Skin epidermis (tissue), 12 donors: Measurements from ENCODE around the gene GALNT9.
"Not testable (repeated sequence)": the region's sequence is repeated elsewhere in the genome, so short reads cannot be mapped to it uniquely, and the experiment has no call there.

ENCODE experiments used
- H3K27ac ChIP-seq, 21 experiments: fragments of 200-600 bp; sonication (generic) in 11 of 21; one replicate each; pipeline ENCODE4 v1.5.0; 2020; ENCODE audit warnings: mild to moderate bottlenecking in 3 of 21, inconsistent platforms in 2 of 21, moderate library complexity in 2 of 21
- H3K4me3 ChIP-seq, 7 experiments: fragments of 200-600 bp; sonication (generic) in 2 of 7; one replicate each; pipeline ENCODE4 v1.5.0; 2020; ENCODE audit warnings: inconsistent platforms in 2 of 7, mild to moderate bottlenecking in 2 of 7, moderate library complexity in 1 of 7

The GALNT9 gene

GRCh38 chr12:132196873-132197390 is 132.5 kb downstream of the GALNT9 start:
- Histone ChIP-seq H3K27ac (no peak overlapping the region), H3K4me3 (no peak overlapping the region)

GRCh38 chr12:132196038-132196872 is 133.1 kb downstream of the GALNT9 start:
- Histone ChIP-seq H3K4me3 (no peak overlapping the region), H3K27ac (no peak overlapping the region)

- not testable (repeated sequence) for H3K27ac ChIP-seq, H3K4me3 ChIP-seq
These were observed 134.1 kb downstream of the GALNT9 start for GRCh38 chr12:132195242-132195641.

- Histone ChIP-seq H3K4me3 (no peak overlapping the region), H3K27ac (no peak overlapping the region)
These were observed 134.8 kb downstream of the GALNT9 start for GRCh38 chr12:132194556-132194955.

- Histone ChIP-seq H3K4me3 (no peak overlapping the region), H3K27ac (no peak overlapping the region)
These were observed 135.3 kb downstream of the GALNT9 start for GRCh38 chr12:132194056-132194455.

GRCh38 chr12:132191715-132192553 is 137.5 kb downstream of the GALNT9 start:
- H3K4me3 ChIP-seq = no peak overlapping the region

GRCh38 chr12:132190834-132191500 is 138.4 kb downstream of the GALNT9 start:
- no peak overlapping the region for H3K27ac ChIP-seq

More at GRCh38 chr12:132191715-132192553, 137.5 kb downstream of the GALNT9 start:
- H3K27ac ChIP-seq = no peak overlapping the region

GRCh38 chr12:132190012-132190755 is 139.2 kb downstream of the GALNT9 start:
- peak overlapping the region in 16 of 21 experiments; percentile 3 to 84 (median 55) for H3K27ac ChIP-seq
- peak overlapping the region; percentile 35 to 56 (median 44) for H3K4me3 ChIP-seq

More at GRCh38 chr12:132190834-132191500, 138.4 kb downstream of the GALNT9 start:
- H3K4me3 ChIP-seq = no peak overlapping the region

GRCh38 chr12:132189378-132190011 is 139.9 kb downstream of the GALNT9 start:
- Histone ChIP-seq H3K4me3 (peak overlapping the region; percentile 35 to 56 (median 44)), H3K27ac (peak overlapping the region in 17 of 21 experiments; percentile 18 to 84 (median 56))

- peak overlapping the region; percentile 35 to 56 (median 44) for H3K4me3 ChIP-seq
- H3K27ac ChIP-seq = peak overlapping the region in 16 of 21 experiments; percentile 2 to 84 (median 54)
These were observed 140.5 kb downstream of the GALNT9 start for GRCh38 chr12:132188916-132189325.

- H3K4me3 ChIP-seq = peak overlapping the region in 2 of 7 experiments; percentile 52 to 56
These were observed 140.9 kb downstream of the GALNT9 start for GRCh38 chr12:132188451-132188901.

GRCh38 chr12:132187646-132188450 is 141.5 kb downstream of the GALNT9 start:
- Histone ChIP-seq H3K27ac (no peak overlapping the region), H3K4me3 (no peak overlapping the region)

More at GRCh38 chr12:132188451-132188901, 140.9 kb downstream of the GALNT9 start:
- no peak overlapping the region for H3K27ac ChIP-seq

GRCh38 chr12:132186857-132187620 is 142.3 kb downstream of the GALNT9 start:
- H3K4me3 ChIP-seq = no peak overlapping the region
- H3K27ac ChIP-seq = peak overlapping the region in 1 of 21 experiments; percentile 67

GRCh38 chr12:132186208-132186856 is 143.1 kb downstream of the GALNT9 start:
- peak overlapping the region in 2 of 7 experiments; percentile 5 to 9 for H3K4me3 ChIP-seq
- peak overlapping the region in 6 of 21 experiments; percentile 1 to 67 (median 46) for H3K27ac ChIP-seq

GRCh38 chr12:132185705-132186104 is 143.7 kb downstream of the GALNT9 start:
- H3K4me3 ChIP-seq = peak overlapping the region in 2 of 7 experiments; percentile 5 to 9
- peak overlapping the region in 5 of 21 experiments; percentile 1 to 67 (median 46) for H3K27ac ChIP-seq

- Histone ChIP-seq H3K27ac (no peak overlapping the region), H3K4me3 (no peak overlapping the region)
These were observed 146.6 kb downstream of the GALNT9 start for GRCh38 chr12:132182711-132183365.
